ENCODE data around the gene OTOR. TPM values are rescaled to one million over a fixed set of nuclear protein-coding genes. Genes with fewer than 3 reads are reported as not detected.

OTOR gene
- total and polyA plus RNA-seq, 2 experiments from 2014 or later = not detected

DNA sequence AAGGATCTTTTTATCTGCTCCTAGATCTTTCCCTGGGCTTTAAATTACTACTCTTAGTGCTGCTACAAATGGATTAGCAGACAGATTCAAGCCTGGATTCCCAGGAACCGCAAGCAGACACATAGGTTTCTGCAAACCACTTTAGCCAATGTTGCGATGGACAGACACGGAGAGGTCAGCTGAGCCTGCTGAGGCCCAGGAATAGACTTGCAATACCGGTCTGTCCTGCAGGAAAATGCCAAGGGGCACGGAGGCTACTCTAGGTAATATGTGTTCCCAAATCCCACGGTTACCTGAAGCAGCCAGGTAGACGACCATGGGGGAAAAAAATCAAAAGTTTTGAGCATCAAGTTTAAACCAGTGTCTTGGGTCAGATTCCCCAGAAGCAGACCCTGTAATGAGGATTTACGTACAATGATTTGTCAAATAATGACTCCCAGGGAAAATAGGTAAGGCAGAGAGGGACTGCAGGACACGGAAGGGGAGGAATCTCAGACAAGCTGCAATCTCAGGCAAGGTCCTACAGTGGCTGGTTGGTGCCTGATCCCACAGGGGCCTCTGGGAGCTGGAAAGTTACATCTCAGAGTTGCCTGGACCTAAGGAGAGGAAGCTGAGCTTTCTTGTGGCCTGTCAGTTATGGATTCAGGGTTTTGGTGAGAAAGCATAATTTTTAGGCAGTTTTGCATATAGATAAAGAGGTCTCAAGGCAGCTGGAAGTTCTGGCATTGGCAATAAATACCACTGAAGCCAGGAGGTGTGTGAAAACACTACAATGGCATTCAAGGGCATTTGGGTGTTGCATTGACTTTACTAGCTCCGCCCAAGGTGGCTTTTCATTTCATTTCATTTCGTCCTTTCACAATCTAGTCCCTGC is 12.5 kb downstream of the OTOR start:
- Histone ChIP-seq H3K36me3 (ENCODE audit: low read depth) (no peaks in the 10 kb centered on the region), H3K4me1 (ENCODE audit: insufficient read depth) (0 out of 2 replicates have a peak, but pooled peaks cover 6% of the 10 kb centered on the region), H4K20me1 (ENCODE audit: insufficient read depth) (no peaks in the 10 kb centered on the region), H3K27ac (no peak overlapping the region), H3K79me2 (ENCODE audit: insufficient read depth) (no peaks in the 10 kb centered on the region), H3K9me2 (ENCODE audit: insufficient read depth) (no peaks in the 10 kb centered on the region), H3K4me2 (ENCODE audit: unreplicated experiment) (no peak overlapping the region), H3F3A (ENCODE audit: insufficient read depth) (no peaks in the 10 kb centered on the region; the same call in 1 of the 2 replicates), H3K9ac (no peak overlapping the region), H3K4me3 (no peak overlapping the region), H3K9me3 (ENCODE audit: low read depth) (no peaks in the 10 kb centered on the region), H3K27me3 (replicated peaks; ENCODE audit: insufficient read depth) (peaks cover 21% of the 10 kb centered on the region; the same call in 1 of the 2 replicates), H2AFZ (no peak overlapping the region)
- no peak for TF ChIP-seq EZH2phosphoT487 (IDR thresholded peaks at IDR 0.05; ENCODE audit: insufficient read depth, low read depth)
- no peak for TF ChIP-seq EZH2 (IDR thresholded peaks at IDR 0.05; ENCODE audit: insufficient read depth, poor library complexity, severe bottlenecking)
- in situ Hi-C loops (cut with MboI) = no loop called here
- WGBS, 2 experiments (ENCODE audit: low coverage in 1 of 2, low lambda C conversion rate in 2 of 2, missing lambda C conversion rate in 2 of 2) = 39 to 44% methylated on average over 11 of the region's 11 CpGs
- DNase-seq = no peak

DNA sequence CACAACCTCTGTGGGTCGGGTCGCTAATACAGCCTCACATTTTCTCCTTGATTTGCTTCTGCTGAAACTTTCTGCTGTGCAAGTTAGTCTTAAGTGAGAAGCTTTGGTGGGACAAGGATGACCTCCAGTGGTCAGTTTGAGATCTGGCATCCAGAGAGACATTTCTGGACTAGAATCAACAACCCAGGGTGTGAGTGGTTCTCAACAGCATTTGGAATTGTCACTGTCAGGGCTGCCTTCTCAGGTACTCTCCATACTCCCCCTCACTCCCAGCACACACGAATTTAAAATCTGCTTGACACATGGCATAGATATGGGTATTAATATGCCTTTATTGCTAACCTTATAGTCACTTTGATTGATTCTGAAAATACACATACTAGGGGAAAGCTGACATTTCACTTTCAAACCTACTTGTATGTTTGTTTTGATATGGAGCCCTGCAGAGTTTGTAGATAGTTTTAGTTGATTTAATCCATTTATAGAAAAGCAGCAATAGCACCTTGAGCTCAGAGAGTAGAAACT is 13.2 kb downstream of the OTOR start:
- no peak for TF ChIP-seq EZH2 (IDR thresholded peaks at IDR 0.05; ENCODE audit: insufficient read depth, poor library complexity, severe bottlenecking)
- no peak for TF ChIP-seq EZH2phosphoT487 (IDR thresholded peaks at IDR 0.05; ENCODE audit: insufficient read depth, low read depth)
- no peak overlapping the region for H2AFZ ChIP-seq
- 1 to 2% methylated on average over 3 of the region's 3 CpGs for whole genome bisulfite sequencing, 2 experiments (ENCODE audit: low coverage in 1 of 2, low lambda C conversion rate in 2 of 2, missing lambda C conversion rate in 2 of 2)

GRCh38 chr20:16764560-16764959 is 16.4 kb downstream of the OTOR start:
- H3K4me2 ChIP-seq (ENCODE audit: unreplicated experiment) = no peak overlapping the region
- H3K27me3 ChIP-seq (replicated peaks; ENCODE audit: insufficient read depth) = peaks cover 32% of the 10 kb centered on the region
- no peaks in the 10 kb centered on the region for H3K79me2 ChIP-seq (ENCODE audit: insufficient read depth)
- H2AFZ ChIP-seq = no peak overlapping the region
- in situ Hi-C loops (cut with MboI) = no loop called here
- no peaks in the 10 kb centered on the region for H3K36me3 ChIP-seq (ENCODE audit: low read depth)
- H3K9me3 ChIP-seq (ENCODE audit: low read depth) = no peaks in the 10 kb centered on the region
- H3K4me3 ChIP-seq = no peak overlapping the region
- no peak overlapping the region for H3K9ac ChIP-seq
- 12 to 14% methylated on average over 4 of the region's 4 CpGs for WGBS, 2 experiments (ENCODE audit: low coverage in 1 of 2, low lambda C conversion rate in 2 of 2, missing lambda C conversion rate in 2 of 2)
- no peak overlapping the region for H3K27ac ChIP-seq
- no peaks in the 10 kb centered on the region for H3F3A ChIP-seq (ENCODE audit: insufficient read depth)
- no peaks in the 10 kb centered on the region for H3K4me1 ChIP-seq (ENCODE audit: insufficient read depth)
- DNase-seq = no peak
- no peaks in the 10 kb centered on the region for H3K9me2 ChIP-seq (ENCODE audit: insufficient read depth)
- TF ChIP-seq EZH2phosphoT487 (IDR thresholded peaks at IDR 0.05; ENCODE audit: insufficient read depth, low read depth) (no peak), EZH2 (IDR thresholded peaks at IDR 0.05; ENCODE audit: insufficient read depth, poor library complexity, severe bottlenecking) (no peak)
- no peaks in the 10 kb centered on the region for H4K20me1 ChIP-seq (ENCODE audit: insufficient read depth)

More for the DNA sequence above, 13.2 kb downstream of the OTOR start:
- H3K9me2 ChIP-seq (ENCODE audit: insufficient read depth) = no peaks in the 10 kb centered on the region
- H3K4me1 ChIP-seq (ENCODE audit: insufficient read depth) = 0 out of 2 replicates have a peak, but pooled peaks cover 6% of the 10 kb centered on the region
- H4K20me1 ChIP-seq (ENCODE audit: insufficient read depth) = no peaks in the 10 kb centered on the region
- peak; percentile 72 for DNase-seq
- in situ Hi-C loops (cut with MboI) = no loop called here
- no peaks in the 10 kb centered on the region for H3K36me3 ChIP-seq (ENCODE audit: low read depth)
- no peaks in the 10 kb centered on the region; the same call in 1 of the 2 replicates for H3F3A ChIP-seq (ENCODE audit: insufficient read depth)
- H3K4me3 ChIP-seq = no peak overlapping the region
- no peak overlapping the region for H3K27ac ChIP-seq
- no peak overlapping the region for H3K9ac ChIP-seq
- H3K79me2 ChIP-seq (ENCODE audit: insufficient read depth) = no peaks in the 10 kb centered on the region
- H3K9me3 ChIP-seq (ENCODE audit: low read depth) = no peaks in the 10 kb centered on the region
- H3K27me3 ChIP-seq (replicated peaks; ENCODE audit: insufficient read depth) = peaks cover 24% of the 10 kb centered on the region
- no peak overlapping the region for H3K4me2 ChIP-seq (ENCODE audit: unreplicated experiment)

- Histone ChIP-seq H3K27ac (no peak overlapping the region), H3K9me2 (ENCODE audit: insufficient read depth) (no peaks in the 10 kb centered on the region), H3K4me2 (ENCODE audit: unreplicated experiment) (no peak overlapping the region), H4K20me1 (ENCODE audit: insufficient read depth) (no peaks in the 10 kb centered on the region), H3F3A (ENCODE audit: insufficient read depth) (no peaks in the 10 kb centered on the region), H3K4me1 (ENCODE audit: insufficient read depth) (no peaks in the 10 kb centered on the region), H3K9ac (no peak overlapping the region), H3K9me3 (ENCODE audit: low read depth) (no peaks in the 10 kb centered on the region), H3K36me3 (ENCODE audit: low read depth) (no peaks in the 10 kb centered on the region), H2AFZ (no peak overlapping the region), H3K27me3 (replicated peaks; ENCODE audit: insufficient read depth) (peaks cover 9% of the 10 kb centered on the region; the same call in 1 of the 2 replicates), H3K4me3 (no peak overlapping the region), H3K79me2 (ENCODE audit: insufficient read depth) (no peaks in the 10 kb centered on the region)
- no peak for TF ChIP-seq EZH2 (IDR thresholded peaks at IDR 0.05; ENCODE audit: insufficient read depth, poor library complexity, severe bottlenecking)
- no peak for TF ChIP-seq EZH2phosphoT487 (IDR thresholded peaks at IDR 0.05; ENCODE audit: insufficient read depth, low read depth)
- in situ Hi-C loops (cut with MboI) = no loop called here
- DNase-seq = no peak
These were observed 23.1 kb downstream of the OTOR start for GRCh38 chr20:16771213-16771612.

Measured in GM23248 (cell line).